ENCODE measurements around the gene ERVV-1.

GRCh38 chr19:52990759-52991418, 22.8 kb upstream of the ERVV-1 start:
- no peak for TF ChIP-seq POLR2A (IDR thresholded peaks at IDR 0.05; ENCODE audit: low read depth, low read length)
- TF ChIP-seq TAF1 (IDR thresholded peaks at IDR 0.05; ENCODE audit: borderline replicate concordance, low read depth, low read length): no peak

Measured in GM12892 (cell line).